Gastrocnemius medialis (tissue), 4 donors: Measurements from ENCODE around the gene ARSK.

Experiments
- POLR2A ChIP-seq, 2 donors: fragments of 450-650 bp; IDR thresholded peaks; one replicate each; pipeline ENCODE4 v1.6.1; 2017; ENCODE audit warnings: antibody characterized with exemption in 2 of 2, mild to moderate bottlenecking in 2 of 2, moderate library complexity in 2 of 2
- TF ChIP-seq, protein P1 (sequence below), 5 experiments: fragments of 450-650 bp in 3 of 5; fragments of 200-600 bp in 2 of 5; sonication (generic) in 2 of 5; IDR thresholded peaks in 4 of 5; conservative IDR thresholded peaks in 1 of 5; 1 replicate in 4 of 5; 2 replicates in 1 of 5; pipeline ENCODE4 v1.5.1; 2016 to 2019; ENCODE audit warnings: antibody characterized with exemption in 5 of 5, mild to moderate bottlenecking in 3 of 5, moderate library complexity in 3 of 5

DNA sequence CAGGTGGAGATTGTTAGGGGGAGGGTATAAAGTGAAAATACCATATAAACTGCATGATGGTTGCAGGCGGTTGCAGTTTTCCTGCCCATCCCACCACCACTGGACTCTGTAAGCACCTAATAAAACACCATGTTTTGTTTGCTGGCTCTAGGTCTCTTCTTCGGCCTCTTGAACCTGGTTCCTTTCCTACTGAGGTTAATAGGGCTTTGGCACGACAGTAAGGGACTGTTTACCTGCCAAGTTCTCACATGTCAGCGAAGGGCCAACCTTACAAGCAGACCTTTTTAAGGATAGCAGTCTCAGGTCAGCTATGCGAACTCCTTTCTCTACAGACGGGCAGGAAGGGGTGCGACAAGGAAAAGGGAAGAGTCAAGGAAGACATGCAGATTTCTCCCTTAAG is 88.3 kb downstream of the ARSK start:
- TF ChIP-seq, protein P1, sequence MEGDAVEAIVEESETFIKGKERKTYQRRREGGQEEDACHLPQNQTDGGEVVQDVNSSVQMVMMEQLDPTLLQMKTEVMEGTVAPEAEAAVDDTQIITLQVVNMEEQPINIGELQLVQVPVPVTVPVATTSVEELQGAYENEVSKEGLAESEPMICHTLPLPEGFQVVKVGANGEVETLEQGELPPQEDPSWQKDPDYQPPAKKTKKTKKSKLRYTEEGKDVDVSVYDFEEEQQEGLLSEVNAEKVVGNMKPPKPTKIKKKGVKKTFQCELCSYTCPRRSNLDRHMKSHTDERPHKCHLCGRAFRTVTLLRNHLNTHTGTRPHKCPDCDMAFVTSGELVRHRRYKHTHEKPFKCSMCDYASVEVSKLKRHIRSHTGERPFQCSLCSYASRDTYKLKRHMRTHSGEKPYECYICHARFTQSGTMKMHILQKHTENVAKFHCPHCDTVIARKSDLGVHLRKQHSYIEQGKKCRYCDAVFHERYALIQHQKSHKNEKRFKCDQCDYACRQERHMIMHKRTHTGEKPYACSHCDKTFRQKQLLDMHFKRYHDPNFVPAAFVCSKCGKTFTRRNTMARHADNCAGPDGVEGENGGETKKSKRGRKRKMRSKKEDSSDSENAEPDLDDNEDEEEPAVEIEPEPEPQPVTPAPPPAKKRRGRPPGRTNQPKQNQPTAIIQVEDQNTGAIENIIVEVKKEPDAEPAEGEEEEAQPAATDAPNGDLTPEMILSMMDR (IDR thresholded peaks at IDR 0.05 in 4 of 5, conservative IDR thresholded peaks at IDR 0.05 in 1 of 5): no peak
- no peak for TF ChIP-seq POLR2A (IDR thresholded peaks at IDR 0.05)
